Measurements from ENCODE around the gene EMC8.
"Not testable (repeated sequence)": the region's sequence is repeated elsewhere in the genome, so short reads cannot be mapped to it uniquely, and the experiment has no call there.

EMC8 gene

GRCh38 chr16:85799497-85800320 is at the start of gene EMC8, which contains the start of gene COX4I1:
TSS of gene EMC8 (minus strand) at chr16:85799544. CDS start at chr16:85799295, 249 bp downstream.
TSS of gene COX4I1 (plus strand) at chr16:85799695. CDS start at chr16:85801206, 1,511 bp downstream.
- DNase-seq: peak; percentile 88

- no peak for DNase-seq
Observed at GRCh38 chr16:85848986-85849385, 49.6 kb upstream of the EMC8 start.

GRCh38 chr16:85847681-85848601 is 48.6 kb upstream of the EMC8 start:
- no peak for DNase-seq

- no peak for DNase-seq
Observed at GRCh38 chr16:85847036-85847435, 47.7 kb upstream of the EMC8 start.

GRCh38 chr16:85846461-85846860 is 47.1 kb upstream of the EMC8 start:
- DNase-seq: no peak

- no peak for DNase-seq
Observed at GRCh38 chr16:85845266-85845665, 45.9 kb upstream of the EMC8 start.

- DNase-seq: no peak
Observed at GRCh38 chr16:85844786-85845185, 45.4 kb upstream of the EMC8 start.

- no peak for DNase-seq
Observed at GRCh38 chr16:85844169-85844481, 44.8 kb upstream of the EMC8 start.

GRCh38 chr16:85843471-85844168 is 44.3 kb upstream of the EMC8 start:
- DNase-seq: no peak

GRCh38 chr16:85842848-85843247 is 43.5 kb upstream of the EMC8 start:
- no peak for DNase-seq

- DNase-seq: no peak
Observed at GRCh38 chr16:85842435-85842834, 43.1 kb upstream of the EMC8 start.

- DNase-seq: no peak
Observed at GRCh38 chr16:85840801-85841200, 41.5 kb upstream of the EMC8 start.

- DNase-seq: no peak
Observed at GRCh38 chr16:85840395-85840794, 41.1 kb upstream of the EMC8 start.

GRCh38 chr16:85839681-85840240 is 40.4 kb upstream of the EMC8 start:
- DNase-seq: no peak

GRCh38 chr16:85838876-85839585 is 39.7 kb upstream of the EMC8 start:
- no peak for DNase-seq

GRCh38 chr16:85838381-85838780 is 39.0 kb upstream of the EMC8 start:
- no peak for DNase-seq

GRCh38 chr16:85837654-85838053 is 38.3 kb upstream of the EMC8 start:
- not testable (repeated sequence) for DNase-seq

- DNase-seq: no peak
Observed at GRCh38 chr16:85836706-85837582, 37.6 kb upstream of the EMC8 start.

GRCh38 chr16:85835956-85836705 is 36.8 kb upstream of the EMC8 start:
- DNase-seq: no peak

- no peak for DNase-seq
Observed at GRCh38 chr16:85835227-85835751, 35.9 kb upstream of the EMC8 start.

Data from activated T-cell treated with anti-CD3 and anti-CD28 coated beads for 4 hours (primary cell).